ENCODE data around the gene SLC22A5. TPM values are rescaled to one million over a fixed set of nuclear protein-coding genes. Genes with fewer than 3 reads are reported as not detected.

Gene SLC22A5
- total and polyA plus RNA-seq, 2 donors (not counting 3 experiments of a cell fraction or from before 2014, with no cell fraction given), result 3.6 to 9.3 TPM

GRCh38 chr5:132435886-132436285 is 66.4 kb downstream of the SLC22A5 start:
- Histone ChIP-seq H3K79me2 (ENCODE audit: control insufficient read depth, insufficient read depth, low read length) (no peaks in the 10 kb centered on the region), H4K20me1 (replicated peaks; ENCODE audit: control insufficient read depth, extremely low read depth, insufficient read depth, low read length) (no peaks in the 10 kb centered on the region), H2AFZ (ENCODE audit: low read depth, low read length) (no peak overlapping the region), H3K4me3 (replicated peaks in 1 of 3; ENCODE audit: insufficient read depth in 1 of 3, low read depth in 1 of 3, low read length in 3 of 3) (no peak overlapping the region), H3K9me3 (replicated peaks; ENCODE audit: control insufficient read depth, insufficient read depth, low read length) (no peaks in the 10 kb centered on the region), H3K36me3 (ENCODE audit: control insufficient read depth in 2 of 2, extremely low read depth in 1 of 2, insufficient read depth in 2 of 2, low read length in 2 of 2) (no peaks in the 10 kb centered on the region), H3K4me1 (ENCODE audit: control insufficient read depth, extremely low read depth, insufficient read depth, low read length) (peaks cover 4% of the 10 kb centered on the region), H3K4me2 (ENCODE audit: insufficient read depth, low read length) (no peak overlapping the region), H3K9ac (replicated peaks; ENCODE audit: extremely low read depth, insufficient read depth, low read length) (no peak overlapping the region), H3K27me3 (ENCODE audit: control insufficient read depth in 2 of 2, insufficient read depth in 2 of 2, low read length in 2 of 2) (no peaks in the 10 kb centered on the region), H3K27ac (ENCODE audit: insufficient read depth, low read depth, low read length) (no peak overlapping the region), H3K9me1 (replicated peaks; ENCODE audit: control insufficient read depth, extremely low read depth, insufficient read depth, low read length) (no peaks in the 10 kb centered on the region)
- POLR2A ChIA-PET, result no interaction called here
- BruUV-seq (replicated peaks), result no TSS peak
- intact Hi-C loops (cut with micrococcal nuclease), result no loop called here
- DNase-seq (ENCODE audit: low read depth, low spot score) (no peak), FAIRE-seq (no peak)
- dilution Hi-C loops (cut with MboI; ENCODE audit: extremely low pct_ligation_motif_present, low sequenced_read_pairs), result no loop called here
- TF ChIP-seq MYC (IDR thresholded peaks at IDR 0.05; ENCODE audit: low read depth, low read length) (no peak), GATA2 (IDR thresholded peaks at IDR 0.05; ENCODE audit: insufficient read depth, insufficient read length, low read depth, low read length) (no peak), FOS (IDR thresholded peaks at IDR 0.05; ENCODE audit: borderline replicate concordance, insufficient read depth, low read length) (no peak), POLR2AphosphoS5 (IDR thresholded peaks at IDR 0.05; ENCODE audit: insufficient read depth, low read depth, low read length) (no peak), POLR2A (IDR thresholded peaks at IDR 0.05; ENCODE audit: low read depth, low read length) (no peak), JUN (IDR thresholded peaks at IDR 0.05; ENCODE audit: borderline replicate concordance, insufficient read depth, insufficient read length, low read depth) (no peak), EZH2 (IDR thresholded peaks at IDR 0.05; ENCODE audit: borderline replicate concordance, low read depth, low read length, severe bottlenecking) (no peak), CTCF (IDR thresholded peaks at IDR 0.05; ENCODE audit: extremely low read depth in 1 of 2, insufficient read depth in 1 of 2, low read depth in 1 of 2, low read length in 2 of 2) (no peak), MAX (IDR thresholded peaks at IDR 0.05; ENCODE audit: insufficient read depth, insufficient read length) (no peak)
- CTCF ChIA-PET, result interaction anchor here (1.0 kb wide), 1 partner anchor 29 kb away, joined by 3 read pairs; no protein-coding TSS in a partner anchor
